Vagina (tissue), 2 donors: Measurements from ENCODE around the gene DYRK1A. TPM values are rescaled to one million over a fixed set of nuclear protein-coding genes. Genes with fewer than 3 reads are reported as not detected.
A peak's percentile ranks its signal among the peaks of the same experiment; 100 is the strongest.

Experiments
- DNase-seq, 2 donors: peaks; one replicate each; pipeline ENCODE4 v3.0.0-alpha.2; 2017; ENCODE audit errors: extremely low spot score in 2 of 2
- H3K27ac ChIP-seq: fragments of 200-600 bp; sonication (generic); one replicate; pipeline ENCODE4 v1.5.1; 2019
- H3K27me3 ChIP-seq: fragments of 200-600 bp; sonication (generic); one replicate; pipeline ENCODE4 v1.5.1; 2019
- H3K36me3 ChIP-seq, 2 donors: fragments of 200-600 bp; sonication (generic); one replicate each; pipeline ENCODE4 v1.5.1; 2017 to 2019
- H3K4me1 ChIP-seq: fragments of 200-600 bp; sonication (generic); one replicate; pipeline ENCODE4 v1.5.1; 2019
- H3K4me3 ChIP-seq, 2 donors: fragments of 200-600 bp; sonication (generic); 1 replicate in 1 of 2; 2 replicates in 1 of 2; pipeline ENCODE4 v1.5.1; 2016 to 2019
- H3K9me3 ChIP-seq: fragments of 200-600 bp; sonication (generic); one replicate; pipeline ENCODE4 v1.5.1; 2019
- CTCF ChIP-seq, 3 experiments: fragments of 450-650 bp in 2 of 3; fragments of 200-600 bp in 1 of 3; sonication (generic) in 1 of 3; IDR thresholded peaks; one replicate each; pipeline ENCODE4 v1.5.1; 2017 to 2019; ENCODE audit warnings: antibody characterized with exemption in 3 of 3, mild to moderate bottlenecking in 2 of 3, moderate library complexity in 2 of 3
- POLR2A ChIP-seq, 2 donors: fragments of 450-650 bp; IDR thresholded peaks; one replicate each; pipeline ENCODE4 v1.6.1; 2017; ENCODE audit warnings: antibody characterized with exemption in 2 of 2, mild to moderate bottlenecking in 2 of 2, moderate library complexity in 2 of 2
- POLR2AphosphoS5 ChIP-seq, 2 donors: sonication (generic); formaldehyde crosslinking; IDR thresholded peaks; one replicate each; pipeline ENCODE4 v1.9.0; 2017; ENCODE audit warnings: antibody characterized with exemption in 2 of 2, mild to moderate bottlenecking in 2 of 2, low read depth in 1 of 2; ENCODE audit not compliant: insufficient read depth in 1 of 2
- intact Hi-C: fragments of 100-400 bp; cut with DNase I; formaldehyde crosslinking; loops from one replicate; pipeline ENCODE4 v1.15.1; 2023
- total RNA-seq: library from RNA; depleted of rRNA; stranded (reverse); fragments of >200 nt; gene quantifications from one replicate; pipeline ENCODE4 v1.2.3, GENCODE V29; 2016

Gene DYRK1A
- total RNA-seq, 1 donor from 2014 or later, result 78.1 TPM

GRCh38 chr21:37331411-37331810 lies 35.2 kb upstream of the DYRK1A start:
- TF ChIP-seq POLR2AphosphoS5 (IDR thresholded peaks at IDR 0.05; ENCODE audit: insufficient read depth in 1 of 2, low read depth in 1 of 2) (no peak), CTCF (IDR thresholded peaks at IDR 0.05) (no peak), POLR2A (IDR thresholded peaks at IDR 0.05) (no peak)
- H3K27me3 ChIP-seq, result no peaks in the 10 kb centered on the region
- H3K36me3 ChIP-seq, result no peaks in the 10 kb centered on the region
- intact Hi-C loops, result no loop called here
- H3K9me3 ChIP-seq, result no peaks in the 10 kb centered on the region
- no peaks in the 10 kb centered on the region for H3K4me1 ChIP-seq
- H3K4me3 ChIP-seq, result no peak overlapping the region
- no peak overlapping the region for H3K27ac ChIP-seq
- no peak for DNase-seq

GRCh38 chr21:37335053-37335452 lies 31.5 kb upstream of the DYRK1A start:
- H3K4me1 ChIP-seq, result peaks cover 16% of the 10 kb centered on the region
- TF ChIP-seq POLR2A (IDR thresholded peaks at IDR 0.05) (no peak), POLR2AphosphoS5 (IDR thresholded peaks at IDR 0.05; ENCODE audit: insufficient read depth in 1 of 2, low read depth in 1 of 2) (no peak), CTCF (IDR thresholded peaks at IDR 0.05) (no peak)
- intact Hi-C loops, result no loop called here
- H3K4me3 ChIP-seq, result no peak overlapping the region
- H3K27ac ChIP-seq, result no peak overlapping the region
- no peaks in the 10 kb centered on the region for H3K36me3 ChIP-seq
- no peak for DNase-seq
- H3K9me3 ChIP-seq, result no peaks in the 10 kb centered on the region
- no peaks in the 10 kb centered on the region for H3K27me3 ChIP-seq

- TF ChIP-seq POLR2AphosphoS5 (IDR thresholded peaks at IDR 0.05; ENCODE audit: insufficient read depth in 1 of 2, low read depth in 1 of 2) (no peak), CTCF (IDR thresholded peaks at IDR 0.05) (no peak), POLR2A (IDR thresholded peaks at IDR 0.05) (no peak)
- Histone ChIP-seq H3K36me3 (no peaks in the 10 kb centered on the region), H3K27me3 (no peaks in the 10 kb centered on the region), H3K4me1 (peaks cover 24% of the 10 kb centered on the region), H3K9me3 (no peaks in the 10 kb centered on the region), H3K4me3 (no peak overlapping the region), H3K27ac (no peak overlapping the region)
- no peak for DNase-seq
- intact Hi-C loops, result no loop called here
These were observed 29.4 kb upstream of the DYRK1A start for GRCh38 chr21:37337179-37337578.

- peaks cover 24% of the 10 kb centered on the region for H3K4me1 ChIP-seq
- H3K27me3 ChIP-seq, result no peaks in the 10 kb centered on the region
- DNase-seq, result no peak
- H3K9me3 ChIP-seq, result no peaks in the 10 kb centered on the region
- H3K4me3 ChIP-seq, result no peak overlapping the region
- intact Hi-C loops, result loop anchor here (2.0 kb wide), 1 partner anchor 29 kb away; the partner anchor contains the start of gene DYRK1A
- peak overlapping the region; percentile 59 for H3K27ac ChIP-seq
- no peaks in the 10 kb centered on the region for H3K36me3 ChIP-seq
- TF ChIP-seq CTCF (IDR thresholded peaks at IDR 0.05) (no peak), POLR2AphosphoS5 (IDR thresholded peaks at IDR 0.05; ENCODE audit: insufficient read depth in 1 of 2, low read depth in 1 of 2) (no peak), POLR2A (IDR thresholded peaks at IDR 0.05) (no peak)
These were observed 28.7 kb upstream of the DYRK1A start for GRCh38 chr21:37337831-37338230.

- peaks cover 24% of the 10 kb centered on the region for H3K4me1 ChIP-seq
- H3K36me3 ChIP-seq, result no peaks in the 10 kb centered on the region
- H3K27me3 ChIP-seq, result no peaks in the 10 kb centered on the region
- peak overlapping the region; percentile 59 for H3K27ac ChIP-seq
- H3K9me3 ChIP-seq, result no peaks in the 10 kb centered on the region
- intact Hi-C loops, result loop anchor here (2.0 kb wide), 1 partner anchor 28 kb away; the partner anchor contains the start of gene DYRK1A
- DNase-seq, result no peak
- no peak for TF ChIP-seq POLR2A (IDR thresholded peaks at IDR 0.05)
- TF ChIP-seq POLR2AphosphoS5 (IDR thresholded peaks at IDR 0.05; ENCODE audit: insufficient read depth in 1 of 2, low read depth in 1 of 2), result peak in 1 of 2 donors; percentile 69
- peak overlapping the region in 1 of 2 donors; percentile 21 for H3K4me3 ChIP-seq
These were observed 27.7 kb upstream of the DYRK1A start for GRCh38 chr21:37338671-37339551.
